Spleen (tissue), 13 donors: ENCODE measurements around the gene GOLGA6L24. TPM values are rescaled to one million over a fixed set of nuclear protein-coding genes. Genes with fewer than 3 reads are reported as not detected.
"Not testable (repeated sequence)": the region's sequence is repeated elsewhere in the genome, so short reads cannot be mapped to it uniquely, and the experiment has no call there.

ENCODE experiments used
- DNase-seq: peaks from one replicate; pipeline ENCODE4 v3.0.0-alpha.2; 2020
- H3K27ac ChIP-seq, 8 donors: fragments of 200-600 bp; sonication (generic) in 7 of 8; 1 replicate in 4 of 8; 2 replicates in 4 of 8; pipeline versions ENCODE4 v1.5.0 to v1.8.0; 2016 to 2021; ENCODE audit warnings: inconsistent platforms in 4 of 8, mild to moderate bottlenecking in 4 of 8, moderate library complexity in 1 of 8
- H3K27me3 ChIP-seq, 7 donors: fragments of 200-600 bp; sonication (generic) in 6 of 7; replicated peaks in 1 of 7; 1 replicate in 4 of 7; 2 replicates in 3 of 7; pipeline versions ENCODE4 v1.5.0 to v1.8.0; 2016 to 2021; ENCODE audit warnings: inconsistent platforms in 3 of 7, mild to moderate bottlenecking in 1 of 7
- H3K36me3 ChIP-seq, 6 donors: fragments of 200-600 bp; sonication (generic) in 5 of 6; 1 replicate in 4 of 6; 2 replicates in 2 of 6; pipeline versions ENCODE4 v1.5.0 to v1.8.0; 2016 to 2021; ENCODE audit warnings: inconsistent platforms in 2 of 6
- H3K4me1 ChIP-seq, 6 donors: fragments of 200-600 bp; sonication (generic) in 5 of 6; 1 replicate in 3 of 6; 2 replicates in 3 of 6; pipeline versions ENCODE4 v1.5.0 to v1.8.0; 2016 to 2021; ENCODE audit warnings: inconsistent platforms in 3 of 6
- H3K4me3 ChIP-seq, 8 donors: fragments of 200-600 bp; sonication (generic) in 7 of 8; 1 replicate in 4 of 8; 2 replicates in 4 of 8; pipeline versions ENCODE4 v1.5.0 to v1.8.0; 2016 to 2021; ENCODE audit warnings: inconsistent platforms in 4 of 8, mild to moderate bottlenecking in 4 of 8, moderate library complexity in 2 of 8
- H3K9me3 ChIP-seq, 8 donors: fragments of 200-600 bp; sonication (generic) in 7 of 8; 1 replicate in 4 of 8; 2 replicates in 4 of 8; pipeline versions ENCODE4 v1.5.0 to v1.8.0; 2016 to 2021; ENCODE audit warnings: inconsistent platforms in 4 of 8
- WGBS, 5 donors: extraction: QIAGEN DNeasy Blood & Tissue Kit in 3 of 5; methylation state at CpG; one replicate each; pipeline versions ENCODE4 v1.1.5 to v1.1.7; 2013 to 2018; 5-methylcytosine and 5-hydroxymethylcytosine counted together
- intact Hi-C: fragments of 100-400 bp; cut with DNase I; formaldehyde crosslinking; loops from one replicate; pipeline ENCODE4 v1.15.0; 2023; ENCODE audit warnings: low total_unique reads
- long read RNA-seq, 2 donors: transcript quantifications; one replicate each; lab custom pipeline, GENCODE V29; 2026
- polyA plus RNA-seq, 3 donors: library from polyadenylated mRNA; stranded (reverse); fragments of 200-250 nt; gene quantifications; one replicate each; pipeline ENCODE4 v1.2.1, GENCODE V29; 2013
- total RNA-seq, 7 donors: library from RNA; depleted of rRNA in 3 of 7; stranded (reverse); fragments of >200 nt in 3 of 7; fragmentation: NEBNext Ultra II Directional in 4 of 7; extraction: Animal tissue kit (Norgen Biotek cat#: 25700) in 4 of 7; gene quantifications; one replicate each; pipeline versions ENCODE4 v1.1.0 to v1.2.1, GENCODE V29; 2016 to 2021
- donor health status: healthy with polysubstance abuse.
- donor health status: DM: no; HTN: no; CAD: no; lungs with moderate emphysema.
- donor health status: DM: no; HTN: no; CAD: no.
- donor health status: Bipolar disorder and iron deficiency.
- donor health status: healthy.
- donor health status: DM: no; HTN: no; CAD: no.
- donor health status: DM: yes; HTN: yes; CAD: no.

The GOLGA6L24 gene, protein sequence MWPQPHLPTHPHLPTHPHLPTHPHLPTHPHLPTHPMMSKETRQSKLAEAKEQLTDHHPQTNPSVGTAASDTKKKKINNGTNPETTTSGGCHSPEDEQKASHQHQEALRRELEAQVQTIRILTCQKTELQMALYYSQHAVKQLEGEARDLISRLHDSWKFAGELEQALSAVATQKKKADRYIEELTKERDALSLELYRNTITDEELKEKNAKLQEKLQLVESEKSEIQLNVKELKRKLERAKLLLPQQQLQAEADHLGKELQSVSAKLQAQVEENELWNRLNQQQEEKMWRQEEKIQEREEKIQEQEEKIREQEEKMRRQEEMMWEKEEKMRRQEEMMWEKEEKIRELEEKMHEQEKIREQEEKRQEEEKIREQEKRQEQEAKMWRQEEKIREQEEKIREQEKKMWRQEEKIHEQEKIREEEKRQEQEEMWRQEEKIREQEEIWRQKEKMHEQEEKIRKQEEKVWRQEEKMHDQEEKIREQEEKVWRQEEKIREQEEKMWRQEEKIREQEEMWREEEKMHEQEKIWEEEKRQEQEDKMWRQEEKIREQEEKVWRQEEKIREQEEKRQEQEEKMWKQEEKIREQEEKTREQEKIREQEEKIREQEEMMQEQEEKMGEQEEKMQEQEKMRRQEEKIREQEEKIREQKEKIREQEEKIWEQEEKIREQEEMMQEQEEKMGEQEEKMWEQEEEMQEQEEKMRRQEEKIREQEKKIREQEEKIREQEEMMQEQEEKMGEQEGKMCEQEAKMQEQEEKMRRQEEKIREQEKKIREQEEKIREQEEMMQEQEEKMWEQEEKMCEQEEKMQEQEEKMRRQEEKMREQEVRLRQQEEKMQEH
- total RNA-seq (not detected), polyA plus RNA-seq (not detected)
- long read RNA-seq, donor 1: 0 reads
- long read RNA-seq, donor 2: 0 reads

DNA sequence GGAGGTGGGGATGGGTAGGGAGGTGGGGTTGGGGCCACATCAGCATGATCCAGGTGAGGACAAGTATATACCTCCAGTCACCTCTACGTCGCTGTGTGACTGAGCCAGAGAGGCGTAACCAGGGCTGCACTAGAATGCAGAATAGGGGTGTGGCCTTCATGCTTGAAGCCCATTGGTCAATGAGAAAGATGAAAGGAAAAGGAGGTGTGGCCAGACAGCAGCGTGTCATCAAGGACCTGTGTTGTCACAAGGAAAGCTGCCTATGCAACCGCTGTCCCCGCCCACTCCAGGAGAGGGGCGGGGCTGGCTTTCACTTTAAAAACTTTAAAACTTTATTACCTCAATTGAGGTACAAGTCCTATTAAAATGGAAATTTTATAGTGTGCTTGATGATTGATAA, at the start of gene GOLGA6L24:
GOLGA6L24 (minus strand) TSS at position 101 of the 400 bp plus-strand sequence; CDS start at position 40, 61 bp downstream.
- intact Hi-C loops, H3K36me3 ChIP-seq, H3K27me3 ChIP-seq, H3K4me1 ChIP-seq, H3K27ac ChIP-seq, H3K9me3 ChIP-seq, H3K4me3 ChIP-seq, DNase-seq: not testable (repeated sequence)
- no CpG with 5 or more reads among the region's 7 CpGs for whole genome bisulfite sequencing, 5 donors

DNA sequence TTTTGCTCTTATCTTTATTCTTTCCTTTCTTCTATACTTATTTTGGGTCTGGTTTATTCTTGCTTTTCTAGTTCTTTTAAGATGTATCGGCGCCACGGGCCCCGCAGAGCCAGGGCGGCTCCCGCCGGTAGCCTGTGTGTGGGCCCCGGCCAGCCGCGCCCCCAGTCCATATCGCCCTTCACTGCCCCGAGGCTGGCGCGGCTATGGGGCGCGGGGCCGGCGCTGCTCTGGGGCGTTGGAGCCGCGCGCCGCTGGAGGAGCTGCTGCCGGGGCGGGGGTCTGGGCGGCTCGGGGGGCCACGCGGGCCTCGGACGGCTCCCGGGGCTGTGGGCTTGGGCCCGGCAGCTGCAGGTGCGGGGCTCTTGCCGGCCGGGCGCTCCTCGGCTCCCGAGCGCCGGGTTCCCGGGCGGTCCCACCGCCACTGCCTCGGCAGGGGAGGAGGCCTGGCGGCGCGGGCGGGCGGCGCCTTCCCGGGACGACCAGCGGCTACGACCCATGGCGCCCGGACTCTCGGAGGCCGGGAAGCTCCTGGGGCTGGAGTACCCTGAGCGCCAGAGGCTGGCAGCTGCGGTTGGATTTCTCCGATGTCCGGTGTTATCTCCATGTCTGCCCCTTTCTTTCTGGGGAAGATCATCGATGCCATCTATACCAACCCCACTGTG, 45.0 kb upstream of the GOLGA6L24 start:
- H3K36me3 ChIP-seq, H3K27ac ChIP-seq, DNase-seq, H3K4me3 ChIP-seq, intact Hi-C loops, H3K27me3 ChIP-seq, H3K4me1 ChIP-seq, H3K9me3 ChIP-seq: not testable (repeated sequence)
- no CpG with 5 or more reads among the region's 64 CpGs for WGBS, 5 donors

DNA sequence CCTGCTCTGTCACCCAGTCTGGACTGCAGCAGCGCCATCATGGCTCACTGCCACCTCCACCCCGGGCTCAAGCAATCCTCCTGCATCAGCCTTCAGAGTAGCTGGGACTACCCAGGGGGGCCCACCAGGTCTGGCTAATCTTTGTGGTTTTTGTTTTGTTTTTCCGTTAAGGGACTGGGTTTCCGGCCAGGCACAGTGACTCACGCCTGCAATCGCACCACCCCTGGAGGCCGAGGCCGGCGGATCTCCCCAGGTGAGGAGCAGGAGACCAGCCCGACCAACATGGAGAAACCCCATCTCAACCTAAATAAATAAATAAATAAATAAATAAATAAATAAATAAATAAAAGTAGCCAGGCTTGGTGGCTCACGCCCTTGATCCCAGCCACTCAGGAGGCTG, 38.1 kb upstream of the GOLGA6L24 start:
- H3K27me3 ChIP-seq, H3K4me3 ChIP-seq, H3K4me1 ChIP-seq, H3K27ac ChIP-seq, DNase-seq, H3K36me3 ChIP-seq, H3K9me3 ChIP-seq, intact Hi-C loops: not testable (repeated sequence)
- 70 to 90% (median 80%) methylated on average over 1 to 2 of the region's 11 CpGs; no CpG with 5 or more reads in 1 of the 5 donors for WGBS, 5 donors

DNA sequence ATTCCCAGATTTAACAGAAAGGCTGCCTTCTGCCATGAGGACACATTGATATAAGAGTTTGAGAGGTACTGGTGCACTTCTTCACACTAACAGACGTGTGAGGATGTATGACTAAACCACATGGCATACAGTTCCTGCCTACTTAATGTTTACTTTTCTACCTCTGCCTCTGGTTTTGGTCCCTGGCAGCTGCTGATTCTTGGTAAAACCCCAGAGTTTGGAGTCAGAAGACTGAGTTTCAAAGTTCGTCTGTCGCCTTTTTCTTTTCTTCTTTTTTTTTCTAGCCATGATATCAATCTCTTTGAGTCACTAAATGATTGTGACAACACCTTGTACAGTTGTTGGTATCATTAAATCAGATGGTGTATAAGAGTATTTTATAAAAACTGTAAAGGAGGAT, 22.2 kb upstream of the GOLGA6L24 start:
- H3K27ac ChIP-seq, H3K27me3 ChIP-seq, H3K4me3 ChIP-seq, DNase-seq, H3K4me1 ChIP-seq, H3K36me3 ChIP-seq, H3K9me3 ChIP-seq, intact Hi-C loops: not testable (repeated sequence)
- WGBS, 5 donors: 27 to 49% (median 47%) methylated on average over 2 of the region's 3 CpGs

DNA sequence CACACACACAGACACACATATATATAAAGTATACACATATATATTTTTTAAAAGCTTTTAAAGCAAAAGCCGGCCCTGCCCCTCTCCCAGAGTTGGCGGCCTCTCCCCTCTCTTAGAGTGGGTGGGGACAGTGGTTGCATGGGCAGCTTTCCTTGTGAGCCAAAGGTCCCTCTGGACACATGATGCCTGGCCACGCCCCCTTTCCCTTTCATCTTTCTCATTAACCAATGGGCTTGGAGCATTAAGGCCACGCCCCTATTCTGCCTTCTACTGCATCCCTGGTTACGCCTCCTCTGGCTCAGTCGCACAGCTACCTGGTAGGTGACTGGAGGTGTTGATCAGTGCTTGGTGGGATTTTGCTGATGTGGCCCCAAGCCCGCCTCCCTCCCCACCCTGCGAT, 20.5 kb upstream of the GOLGA6L24 start, which contains the start of gene GOLGA8F:
GOLGA8F (plus strand) TSS at position 301 of the 400 bp plus-strand sequence; CDS start at position 399, 98 bp downstream.
- H3K4me3 ChIP-seq, intact Hi-C loops, DNase-seq, H3K27me3 ChIP-seq, H3K27ac ChIP-seq, H3K4me1 ChIP-seq, H3K36me3 ChIP-seq, H3K9me3 ChIP-seq: not testable (repeated sequence)
- no CpG with 5 or more reads among the region's 8 CpGs for WGBS, 5 donors

DNA sequence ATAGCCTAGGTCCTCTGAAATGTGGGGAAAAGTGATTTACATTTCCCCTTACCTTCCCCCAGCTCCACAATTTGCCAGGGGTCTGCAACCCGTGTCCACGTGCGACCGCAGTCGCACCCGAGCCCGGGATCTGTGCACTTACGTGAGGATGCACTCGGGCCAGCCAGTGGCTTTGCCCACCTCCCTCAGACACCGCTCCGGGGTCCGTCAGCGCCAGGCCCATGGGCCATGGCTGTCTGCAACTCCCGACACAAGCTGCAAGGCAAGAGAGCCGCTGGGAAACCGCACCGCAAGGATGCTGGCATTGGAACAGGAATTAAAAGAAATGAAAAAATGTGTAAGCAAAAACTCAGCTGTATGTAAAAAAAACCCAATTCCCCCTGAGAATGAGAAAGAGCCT, 7.6 kb upstream of the GOLGA6L24 start:
- WGBS, 5 donors: 94 to 96% (median 95%) methylated on average over 6 to 13 of the region's 17 CpGs; no CpG with 5 or more reads in 2 of the 5 donors
- H3K36me3 ChIP-seq, H3K9me3 ChIP-seq, intact Hi-C loops, H3K4me3 ChIP-seq, H3K4me1 ChIP-seq, H3K27ac ChIP-seq, H3K27me3 ChIP-seq: not testable (repeated sequence)
- DNase-seq: peak; percentile 41

DNA sequence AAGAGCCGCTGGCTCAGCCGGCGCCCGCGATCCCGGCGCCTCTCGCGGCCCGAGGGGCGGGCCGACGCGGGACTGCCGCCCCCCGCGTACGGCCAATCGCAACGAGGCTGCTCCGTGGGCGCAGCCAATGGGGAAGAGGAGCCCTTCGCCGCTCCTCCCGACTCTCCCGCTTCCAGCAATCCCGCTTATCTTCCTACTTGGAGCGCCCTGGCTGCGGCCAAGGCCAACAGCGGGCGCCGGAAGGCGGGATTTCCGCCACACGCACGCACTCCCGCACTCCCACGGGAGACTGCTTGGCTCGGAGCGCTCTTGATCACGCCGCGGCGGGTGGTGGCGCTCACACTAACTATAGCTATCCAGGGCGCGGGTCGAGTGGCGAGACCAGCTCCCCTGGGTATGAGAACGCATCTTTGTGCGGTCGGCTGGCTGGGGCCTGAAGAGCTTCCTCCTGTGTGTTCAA, 35.7 kb downstream of the GOLGA6L24 start, which contains the start of gene HERC2:
HERC2 (minus strand) TSS at position 51 of the 460 bp plus-strand sequence. CDS start 746 bp downstream, outside the sequence.
- H3K36me3 ChIP-seq: peaks cover 0 to 12% (median 3%) of the 10 kb centered on the region in 6 donors
- H3K9me3 ChIP-seq, H3K27me3 ChIP-seq, intact Hi-C loops, H3K4me1 ChIP-seq, DNase-seq: not testable (repeated sequence)
- peak within 1 kb of the TSS in 3 of 8 donors; percentile 26 to 56 (median 41) for H3K27ac ChIP-seq
- H3K4me3 ChIP-seq: peak within 1 kb of the TSS in 5 of 8 donors; percentile 5 to 63 (median 31)
- no CpG with 5 or more reads among the region's 52 CpGs for WGBS, 5 donors

DNA sequence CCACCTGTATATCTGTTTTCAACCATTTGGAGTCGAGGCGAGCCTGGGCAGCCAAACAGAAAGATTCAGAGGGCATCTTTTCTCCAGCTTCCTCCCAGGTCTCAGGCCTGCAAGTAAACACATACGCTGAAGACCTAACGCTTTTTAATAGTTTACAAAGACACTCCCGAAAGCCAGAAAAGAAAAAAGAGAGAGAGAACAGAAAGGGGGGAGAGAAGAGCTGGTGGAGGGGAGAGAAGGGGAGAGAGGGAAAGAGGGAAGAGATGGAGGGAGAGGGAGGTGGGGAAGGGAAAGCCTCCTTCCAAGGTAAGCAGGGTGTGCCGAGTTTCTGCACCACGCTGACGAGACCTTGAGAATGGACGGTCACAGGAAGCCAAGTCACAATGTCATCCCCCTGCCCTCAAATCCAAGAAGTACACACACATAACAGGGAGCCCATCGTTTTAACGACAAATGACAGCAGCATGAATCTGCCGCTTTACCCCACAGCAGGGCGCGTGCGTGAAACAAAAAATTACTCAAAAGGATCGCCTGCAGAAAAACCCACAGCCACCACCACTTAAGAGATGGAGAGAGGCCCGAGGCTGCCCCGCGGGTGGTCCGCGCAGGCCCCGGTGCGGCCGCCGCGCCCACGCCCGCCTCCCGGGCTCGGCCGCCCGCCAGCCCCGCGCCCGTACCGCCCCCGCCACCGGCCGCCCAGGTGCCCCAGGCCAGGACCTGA, 36.4 kb downstream of the GOLGA6L24 start:
- H3K36me3 ChIP-seq: peaks cover 0 to 19% (median 3%) of the 10 kb centered on the region in 6 donors
- H3K27me3 ChIP-seq, H3K4me1 ChIP-seq, H3K9me3 ChIP-seq, intact Hi-C loops, DNase-seq: not testable (repeated sequence)
- H3K4me3 ChIP-seq: peak overlapping the region in 5 of 8 donors; percentile 5 to 63 (median 31)
- 0 to 4% (median 1%) methylated on average over 8 to 15 of the region's 39 CpGs for WGBS, 5 donors
- H3K27ac ChIP-seq: peak overlapping the region in 3 of 8 donors; percentile 26 to 56 (median 41)

DNA sequence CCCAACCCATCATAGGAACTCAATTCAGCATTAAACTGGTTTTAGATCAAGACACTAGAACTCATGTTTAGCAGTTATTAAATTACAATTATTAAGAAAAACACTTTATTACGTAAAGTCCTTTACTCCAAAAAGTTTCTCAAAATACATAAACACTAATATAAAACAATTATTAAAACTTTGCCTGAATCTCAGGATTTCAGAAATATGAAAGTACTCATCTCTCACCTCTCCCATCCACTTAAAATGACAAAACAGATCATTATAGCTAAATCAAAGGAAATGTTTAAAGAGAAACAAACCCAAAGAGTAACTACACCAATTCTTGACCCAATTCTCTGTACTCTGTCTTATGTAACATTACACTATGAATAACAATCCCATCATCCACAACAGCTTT, 38.2 kb downstream of the GOLGA6L24 start:
- H3K4me3 ChIP-seq, intact Hi-C loops, DNase-seq: not testable (repeated sequence)

More for the DNA sequence above, 38.2 kb downstream of the GOLGA6L24 start:
- not testable (repeated sequence) for H3K4me1 ChIP-seq, H3K9me3 ChIP-seq, H3K27ac ChIP-seq, H3K27me3 ChIP-seq
- WGBS, 5 donors: 93 to 98% (median 95%) methylated on average over 1 of the region's 1 CpG
- peaks cover 0 to 36% (median 4%) of the 10 kb centered on the region in 6 donors for H3K36me3 ChIP-seq
